H9 (cell line): ENCODE results near the gene ERC2. TPM values are rescaled to one million over a fixed set of nuclear protein-coding genes. Genes with fewer than 3 reads are reported as not detected.

Experiments used
- DNase-seq: peaks from one replicate; pipeline ENCODE4 v3.0.0-alpha.2; 2017
- H2AFZ ChIP-seq: one replicate; pipeline ENCODE4 v1.6.1; 2013; ENCODE audit warnings: mild to moderate bottlenecking, low read length, control low read depth, moderate library complexity
- H2AK5ac ChIP-seq: 2 replicates; pipeline ENCODE4 v1.6.1; 2013; ENCODE audit warnings: low read length, control low read depth, mixed read lengths; ENCODE audit not compliant: insufficient read length
- H2BK120ac ChIP-seq: one replicate; pipeline ENCODE4 v1.6.1; 2013; ENCODE audit warnings: low read depth, mild to moderate bottlenecking, low read length, control low read depth, inconsistent platforms; ENCODE audit not compliant: poor library complexity, severe bottlenecking
- H2BK12ac ChIP-seq: 2 replicates; pipeline ENCODE4 v1.6.1; 2013; ENCODE audit warnings: low read length, control low read depth, mixed read lengths, low read depth; ENCODE audit not compliant: insufficient read length
- H2BK15ac ChIP-seq: 2 replicates; pipeline ENCODE4 v1.6.1; 2013; ENCODE audit warnings: low read depth, low read length, control low read depth
- H2BK20ac ChIP-seq: one replicate; pipeline ENCODE4 v1.6.1; 2013; ENCODE audit warnings: low read depth, mild to moderate bottlenecking, low read length, control low read depth, inconsistent platforms; ENCODE audit not compliant: poor library complexity, severe bottlenecking
- H2BK5ac ChIP-seq: 2 replicates; pipeline ENCODE4 v1.6.1; 2013; ENCODE audit warnings: low read length, control low read depth, mixed read lengths; ENCODE audit not compliant: insufficient read length
- H3K14ac ChIP-seq: 2 replicates; pipeline ENCODE4 v1.6.1; 2013; ENCODE audit warnings: low read length, control low read depth; ENCODE audit not compliant: insufficient read depth
- H3K18ac ChIP-seq: 2 replicates; pipeline ENCODE4 v1.6.1; 2013; ENCODE audit warnings: low read depth, mild to moderate bottlenecking, mixed read lengths, low read length, control low read depth; ENCODE audit not compliant: insufficient read length
- H3K23ac ChIP-seq: 2 replicates; pipeline ENCODE4 v1.6.1; 2013; ENCODE audit warnings: low read length, control low read depth, mixed read lengths, low read depth; ENCODE audit not compliant: insufficient read length
- H3K23me2 ChIP-seq: 2 replicates; pipeline ENCODE4 v1.6.1; 2013; ENCODE audit warnings: low read depth, mild to moderate bottlenecking, mixed read lengths, low read length, control low read depth; ENCODE audit not compliant: insufficient read length, poor library complexity, severe bottlenecking
- H3K27ac ChIP-seq: 2 replicates; pipeline ENCODE4 v1.5.1; 2013; ENCODE audit warnings: low read length, control low read depth, mixed read lengths, low read depth; ENCODE audit not compliant: insufficient read length
- H3K27me3 ChIP-seq: 2 replicates; pipeline ENCODE4 v1.6.1; 2013; ENCODE audit warnings: low read length, control low read depth, inconsistent platforms; ENCODE audit not compliant: insufficient read depth
- H3K4ac ChIP-seq: 2 replicates; pipeline ENCODE4 v1.6.1; 2013; ENCODE audit warnings: low read depth, mild to moderate bottlenecking, control low read depth, inconsistent platforms, low read length, moderate library complexity
- H3K4me1 ChIP-seq: 2 replicates; pipeline ENCODE4 v1.6.1; 2013; ENCODE audit warnings: low read length, control low read depth, inconsistent platforms; ENCODE audit not compliant: insufficient read depth
- H3K4me2 ChIP-seq: 2 replicates; pipeline ENCODE4 v1.6.1; 2013; ENCODE audit warnings: low read length, control low read depth, mixed read lengths; ENCODE audit not compliant: insufficient read length, insufficient read depth
- H3K56ac ChIP-seq: 2 replicates; pipeline ENCODE4 v1.6.1; 2013; ENCODE audit warnings: low read depth, mild to moderate bottlenecking, mixed read lengths, low read length, control low read depth; ENCODE audit not compliant: insufficient read length
- H3K79me1 ChIP-seq: 2 replicates; pipeline ENCODE4 v1.6.1; 2013; ENCODE audit warnings: low read depth, mild to moderate bottlenecking, moderate library complexity, low read length, control low read depth, inconsistent platforms; ENCODE audit not compliant: insufficient read depth, poor library complexity, severe bottlenecking
- H3K79me2 ChIP-seq: 2 replicates; pipeline ENCODE4 v1.6.1; 2013; ENCODE audit warnings: low read length, control low read depth, inconsistent platforms; ENCODE audit not compliant: insufficient read depth
- H3K9ac ChIP-seq: 2 replicates; pipeline ENCODE4 v1.6.1; 2013; ENCODE audit warnings: low read length, control low read depth, mixed read lengths; ENCODE audit not compliant: insufficient read length; ENCODE audit errors: extremely low read depth
- H3K9me3 ChIP-seq: one replicate; pipeline ENCODE4 v1.6.1; 2013; ENCODE audit warnings: low read depth, low read length, inconsistent platforms; ENCODE audit not compliant: control insufficient read depth
- H3T11ph ChIP-seq: one replicate; pipeline ENCODE4 v1.6.1; 2013; ENCODE audit warnings: mild to moderate bottlenecking, low read length, control low read depth, inconsistent platforms
- H4K20me1 ChIP-seq: one replicate; pipeline ENCODE4 v1.6.1; 2013; ENCODE audit not compliant: control insufficient read depth, insufficient read length, insufficient read depth
- H4K5ac ChIP-seq: 2 replicates; pipeline ENCODE4 v1.6.1; 2013; ENCODE audit warnings: low read depth, mild to moderate bottlenecking, mixed read lengths, low read length, control low read depth; ENCODE audit not compliant: insufficient read length
- H4K8ac ChIP-seq: replicated peaks from 2 replicates; pipeline ENCODE4 v1.6.1; 2013; ENCODE audit warnings: low read length, control low read depth, mixed read lengths, low read depth; ENCODE audit not compliant: insufficient read length
- H4K91ac ChIP-seq: 2 replicates; pipeline ENCODE4 v1.6.1; 2013; ENCODE audit warnings: low read depth, mild to moderate bottlenecking, moderate library complexity, mixed read lengths, low read length, control low read depth; ENCODE audit not compliant: insufficient read length
- H3K27ac Mint-ChIP-seq, 3 experiments: 2 replicates in 2 of 3; 3 replicates in 1 of 3; pipeline ENCODE4 v1.8.0; 2020 to 2021; ENCODE audit warnings: mixed read lengths in 3 of 3, mild to moderate bottlenecking in 1 of 3, moderate library complexity in 1 of 3
- H3K27me3 Mint-ChIP-seq: 2 replicates; pipeline ENCODE4 v1.8.0; 2021; ENCODE audit warnings: low read depth, mild to moderate bottlenecking, moderate library complexity, mixed read lengths
- H3K36me3 Mint-ChIP-seq, 3 experiments: 2 replicates in 2 of 3; 3 replicates in 1 of 3; pipeline ENCODE4 v1.8.0; 2020 to 2021; ENCODE audit warnings: low read depth in 3 of 3, mixed read lengths in 3 of 3; ENCODE audit not compliant: insufficient read depth in 1 of 3
- H3K4me1 Mint-ChIP-seq, 2 experiments: 2 replicates each; pipeline ENCODE4 v1.8.0; 2020; ENCODE audit warnings: mixed read lengths in 2 of 2
- H3K4me3 Mint-ChIP-seq, 2 experiments: 2 replicates in 1 of 2; 3 replicates in 1 of 2; pipeline ENCODE4 v1.8.0; 2020 to 2021; ENCODE audit warnings: mild to moderate bottlenecking in 2 of 2, mixed read lengths in 2 of 2, moderate library complexity in 1 of 2
- H3K9me3 Mint-ChIP-seq, 2 experiments: 2 replicates in 1 of 2; 3 replicates in 1 of 2; pipeline ENCODE4 v1.8.0; 2020; ENCODE audit warnings: mild to moderate bottlenecking in 2 of 2, mixed read lengths in 2 of 2, moderate library complexity in 1 of 2
- WGBS: extraction: QIAGEN DNeasy Blood & Tissue Kit; methylation state at CpG from one replicate; pipeline ENCODE4 v1.1.7; 2013; ENCODE audit warnings: missing lambda C conversion rate, low lambda C conversion rate, mixed read lengths; ENCODE audit not compliant: insufficient read length; ENCODE audit errors: extremely low coverage; 5-methylcytosine and 5-hydroxymethylcytosine counted together
- total RNA-seq: library from RNA; stranded (reverse); gene quantifications from 2 replicates; pipeline ENCODE4 v1.2.1, GENCODE V29; 2021
- TF ChIP-seq, protein P1 (sequence below): fragments of 200-600 bp; sonication (generic); conservative IDR thresholded peaks from 3 replicates; pipeline ENCODE4 v1.8.0; 2021; ENCODE audit warnings: antibody characterized with exemption, mild to moderate bottlenecking

Gene ERC2
- total RNA-seq, 1 experiment from 2014 or later, result 15.4 TPM

DNA sequence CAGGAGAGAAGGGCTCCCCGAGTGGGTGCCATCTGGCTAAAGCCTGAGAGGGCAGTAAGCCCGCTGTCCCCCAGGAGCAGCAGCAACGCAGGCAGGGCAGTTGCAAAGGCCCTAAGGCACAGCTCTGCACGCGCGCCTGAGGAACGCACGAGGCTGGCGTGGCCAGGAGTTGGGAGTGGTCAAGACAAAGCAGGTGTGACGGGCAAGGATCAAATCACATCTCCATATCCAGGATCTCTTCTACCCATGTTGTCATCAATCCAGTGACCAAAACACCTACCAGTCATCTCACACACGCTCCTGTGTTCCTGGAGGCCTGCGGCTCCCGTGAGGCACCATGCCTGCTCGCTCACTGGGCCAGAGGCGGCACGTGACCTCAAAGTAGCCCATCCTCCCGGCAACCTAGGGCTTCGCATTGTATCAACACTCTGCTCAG, 59.5 kb downstream of the ERC2 start:
- no peaks in the 10 kb centered on the region for H3K23me2 ChIP-seq
- H2AFZ ChIP-seq, result no peak overlapping the region
- H3K4ac ChIP-seq, result no peak overlapping the region
- no CpG with 5 or more reads among the region's 18 CpGs for WGBS
- no peaks in the 10 kb centered on the region for H3K9me3 ChIP-seq
- H2BK120ac ChIP-seq, result no peak overlapping the region
- H3T11ph ChIP-seq, result no peak overlapping the region
- H4K20me1 ChIP-seq, result no peaks in the 10 kb centered on the region
- Mint-ChIP-seq H3K4me1 (peaks cover 2 to 8% of the 10 kb centered on the region in 2 experiments), H3K27me3 (no peaks in the 10 kb centered on the region), H3K27ac (no peak overlapping the region; a peak in 3 of 7 replicates), H3K9me3 (peaks cover 0 to 3% of the 10 kb centered on the region in 2 experiments; a peak in 1 of 5 replicates), H3K4me3 (no peak overlapping the region), H3K36me3 (peaks cover 3 to 7% (median 5%) of the 10 kb centered on the region in 3 experiments; a peak in 4 of 7 replicates)
- H4K8ac ChIP-seq, result no peak overlapping the region
- H3K4me1 ChIP-seq, result peaks cover 1% of the 10 kb centered on the region; the same call in 1 of the 2 replicates
- H2BK12ac ChIP-seq, result no peak overlapping the region
- TF ChIP-seq, protein P1, sequence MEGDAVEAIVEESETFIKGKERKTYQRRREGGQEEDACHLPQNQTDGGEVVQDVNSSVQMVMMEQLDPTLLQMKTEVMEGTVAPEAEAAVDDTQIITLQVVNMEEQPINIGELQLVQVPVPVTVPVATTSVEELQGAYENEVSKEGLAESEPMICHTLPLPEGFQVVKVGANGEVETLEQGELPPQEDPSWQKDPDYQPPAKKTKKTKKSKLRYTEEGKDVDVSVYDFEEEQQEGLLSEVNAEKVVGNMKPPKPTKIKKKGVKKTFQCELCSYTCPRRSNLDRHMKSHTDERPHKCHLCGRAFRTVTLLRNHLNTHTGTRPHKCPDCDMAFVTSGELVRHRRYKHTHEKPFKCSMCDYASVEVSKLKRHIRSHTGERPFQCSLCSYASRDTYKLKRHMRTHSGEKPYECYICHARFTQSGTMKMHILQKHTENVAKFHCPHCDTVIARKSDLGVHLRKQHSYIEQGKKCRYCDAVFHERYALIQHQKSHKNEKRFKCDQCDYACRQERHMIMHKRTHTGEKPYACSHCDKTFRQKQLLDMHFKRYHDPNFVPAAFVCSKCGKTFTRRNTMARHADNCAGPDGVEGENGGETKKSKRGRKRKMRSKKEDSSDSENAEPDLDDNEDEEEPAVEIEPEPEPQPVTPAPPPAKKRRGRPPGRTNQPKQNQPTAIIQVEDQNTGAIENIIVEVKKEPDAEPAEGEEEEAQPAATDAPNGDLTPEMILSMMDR, result no peak
- no peak overlapping the region for H3K9ac ChIP-seq
- no peak overlapping the region for H3K4me2 ChIP-seq
- no peaks in the 10 kb centered on the region for H3K79me1 ChIP-seq
- no peaks in the 10 kb centered on the region for H3K27me3 ChIP-seq
- no peak overlapping the region for H3K27ac ChIP-seq
- H3K56ac ChIP-seq, result no peak overlapping the region
- H3K14ac ChIP-seq, result no peak overlapping the region; the same call in 1 of the 2 replicates
- no peak overlapping the region for H3K18ac ChIP-seq
- H2BK15ac ChIP-seq, result no peak overlapping the region
- H4K5ac ChIP-seq, result no peak overlapping the region
- no peak overlapping the region for H3K23ac ChIP-seq
- H2BK5ac ChIP-seq, result no peak overlapping the region
- H4K91ac ChIP-seq, result no peak overlapping the region
- no peaks in the 10 kb centered on the region for H3K79me2 ChIP-seq
- no peak overlapping the region for H2AK5ac ChIP-seq
- peak; percentile 30 for DNase-seq
- H2BK20ac ChIP-seq, result no peak overlapping the region
